ENCODE measurements around the gene ANKS3. TPM values are rescaled to one million over a fixed set of nuclear protein-coding genes. Genes with fewer than 3 reads are reported as not detected.

The ANKS3 gene
- total RNA-seq, 1 experiment from 2014 or later = 7.2 TPM

DNA sequence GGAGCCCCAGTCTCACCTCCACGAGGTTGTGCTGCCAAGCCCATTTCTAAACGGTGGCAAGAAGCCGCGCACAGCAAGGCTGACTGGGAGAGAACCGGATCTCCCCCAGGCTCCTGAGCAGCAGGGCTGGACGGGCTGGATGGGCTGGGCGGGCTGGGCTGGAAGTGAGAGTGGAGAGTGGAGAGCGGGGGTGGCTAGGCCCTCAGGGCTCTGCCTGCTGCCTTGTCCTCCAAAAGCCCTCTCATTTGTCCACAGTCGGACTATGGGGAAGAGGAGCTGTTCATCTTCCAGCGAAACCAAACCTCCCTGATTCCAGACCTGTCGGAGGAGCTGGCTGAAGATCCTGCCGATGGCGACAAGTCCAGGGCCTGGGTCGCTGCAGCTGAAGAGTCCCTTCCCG lies 3.5 kb upstream of the ANKS3 start:
- DNase-seq (ENCODE audit: low read depth, low spot score) = no peak
- in situ Hi-C loops (cut with HindIII; ENCODE audit: low pct_unique_long_range_greater_than_20kb, low sequenced_read_pairs) = no loop called here

DNA sequence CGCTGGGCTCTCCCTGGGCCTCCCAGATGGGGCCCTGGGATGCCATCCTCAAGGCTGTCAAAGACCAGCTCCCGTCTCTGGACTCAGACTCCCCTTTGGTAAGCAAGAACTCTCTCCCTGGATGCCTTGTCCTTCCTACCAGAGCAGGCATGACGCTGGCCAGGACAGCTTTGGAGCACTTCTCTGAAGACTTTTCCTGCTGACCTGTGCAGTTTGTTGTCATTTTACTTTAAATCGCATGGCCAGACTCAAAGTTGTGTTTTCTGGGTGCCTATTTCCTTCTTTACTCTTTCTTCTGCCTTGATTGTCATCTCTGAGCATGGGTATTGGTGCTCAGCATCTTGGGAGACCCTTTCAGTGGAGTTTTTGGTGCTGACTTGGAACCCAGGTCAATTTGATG lies 2.5 kb upstream of the ANKS3 start:
- no peak for DNase-seq (ENCODE audit: low read depth, low spot score)
- in situ Hi-C loops (cut with HindIII; ENCODE audit: low pct_unique_long_range_greater_than_20kb, low sequenced_read_pairs) = no loop called here

DNA sequence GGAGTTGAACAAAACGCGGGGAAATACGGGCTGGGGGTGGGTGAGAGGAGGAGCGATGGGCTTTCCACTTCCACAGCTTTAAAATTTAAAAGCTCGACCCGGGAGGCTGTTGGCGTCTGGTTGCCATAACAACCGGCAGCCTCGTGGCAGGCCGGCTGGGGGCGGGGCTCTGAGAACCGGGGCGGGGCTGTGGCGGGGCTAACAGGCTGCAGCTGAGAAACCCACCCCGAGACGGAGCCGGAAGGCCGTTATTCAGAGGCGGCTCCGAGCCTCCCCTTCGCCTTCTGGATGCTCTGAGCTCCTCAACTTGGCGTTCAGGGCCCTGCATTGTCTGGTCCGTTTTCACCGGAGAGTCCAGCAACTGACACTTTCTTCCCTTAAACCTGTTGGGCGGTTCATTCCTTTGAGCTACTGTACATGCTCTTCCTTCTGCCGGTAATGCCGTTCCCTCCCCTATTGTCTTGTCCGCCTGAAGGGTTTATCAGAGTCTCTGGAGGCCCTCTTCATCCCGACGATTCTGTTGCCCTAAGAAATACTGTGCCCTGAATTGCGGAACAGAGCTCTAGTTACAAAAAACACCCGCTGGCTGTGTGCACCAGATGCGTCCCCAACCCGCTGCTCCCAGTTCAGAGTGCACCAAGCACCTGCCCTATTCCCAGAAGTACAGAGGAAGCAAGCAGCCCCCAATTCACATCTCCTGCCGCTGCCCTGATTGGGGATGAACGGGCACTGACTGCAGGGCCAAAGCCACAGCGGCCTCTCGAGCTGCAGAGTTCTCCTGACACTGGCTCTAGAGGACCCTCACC lies 862 bp upstream of the ANKS3 start:
- in situ Hi-C loops (cut with HindIII; ENCODE audit: low pct_unique_long_range_greater_than_20kb, low sequenced_read_pairs) = no loop called here
- peak; percentile 76 for DNase-seq (ENCODE audit: low read depth, low spot score)

DNA sequence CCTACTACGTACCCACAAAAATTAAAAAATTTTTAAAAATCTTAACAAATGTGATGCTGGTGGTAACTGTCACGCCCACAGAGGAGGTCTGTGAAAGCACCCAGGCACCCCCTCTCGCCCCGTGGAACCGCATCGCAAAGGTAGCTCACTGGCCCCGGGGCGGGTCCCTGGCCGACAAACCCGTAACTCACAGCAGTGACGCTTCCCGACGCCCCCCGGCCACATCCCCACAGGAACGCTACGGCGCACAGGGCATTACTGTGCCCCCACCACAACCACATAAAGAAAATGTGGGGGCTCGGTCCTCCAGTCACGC lies 366 bp downstream of the ANKS3 start:
- DNase-seq (ENCODE audit: low read depth, low spot score) = no peak
- in situ Hi-C loops (cut with HindIII; ENCODE audit: low pct_unique_long_range_greater_than_20kb, low sequenced_read_pairs) = no loop called here

DNA sequence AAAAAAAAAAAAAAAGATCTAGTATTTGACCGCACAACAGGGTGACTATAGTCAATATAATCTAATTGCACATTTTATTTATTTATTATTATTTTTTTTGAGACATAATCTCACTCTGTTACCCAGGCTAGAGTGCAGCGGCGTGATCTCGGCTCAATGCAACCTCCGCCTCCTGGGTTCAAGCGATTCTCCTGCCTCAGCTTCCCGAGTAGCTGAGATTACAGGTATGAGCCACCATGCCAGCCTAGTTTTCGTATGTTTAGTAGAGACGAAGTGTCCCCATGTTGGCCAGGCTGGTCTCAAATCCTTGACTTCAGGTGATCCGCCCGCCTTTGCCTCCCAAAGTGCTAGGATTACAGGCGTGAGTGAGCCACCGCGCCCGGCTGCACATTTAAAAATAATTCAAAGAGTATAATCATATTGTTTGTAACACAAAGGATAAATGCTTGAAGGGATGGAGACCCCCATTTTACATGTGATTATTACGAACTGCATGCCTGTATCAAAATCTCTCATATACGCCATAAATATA lies 794 bp downstream of the ANKS3 start:
- in situ Hi-C loops (cut with HindIII; ENCODE audit: low pct_unique_long_range_greater_than_20kb, low sequenced_read_pairs) = no loop called here
- no peak for DNase-seq (ENCODE audit: low read depth, low spot score)

DNA sequence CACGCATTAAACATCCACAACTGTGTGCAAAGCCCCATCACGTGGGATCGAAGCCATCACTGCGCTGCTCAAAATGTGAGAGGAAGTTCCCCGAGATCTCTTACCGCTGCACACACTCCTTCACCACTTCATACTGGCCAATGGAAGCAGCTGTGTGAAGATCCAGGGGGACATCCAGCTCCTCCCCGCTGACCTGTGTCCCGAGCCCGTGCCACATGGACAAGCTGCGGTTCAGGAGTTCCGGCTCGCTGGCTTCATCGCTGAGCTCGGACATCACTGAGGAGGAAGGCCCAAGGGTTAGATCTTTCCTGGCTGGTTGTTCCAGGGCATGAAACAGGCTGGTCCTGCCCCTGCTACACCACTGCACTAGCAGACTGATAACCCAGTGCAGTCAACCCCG lies 4.2 kb downstream of the ANKS3 start:
- no peak for DNase-seq (ENCODE audit: low read depth, low spot score)
- in situ Hi-C loops (cut with HindIII; ENCODE audit: low pct_unique_long_range_greater_than_20kb, low sequenced_read_pairs) = no loop called here

DNA sequence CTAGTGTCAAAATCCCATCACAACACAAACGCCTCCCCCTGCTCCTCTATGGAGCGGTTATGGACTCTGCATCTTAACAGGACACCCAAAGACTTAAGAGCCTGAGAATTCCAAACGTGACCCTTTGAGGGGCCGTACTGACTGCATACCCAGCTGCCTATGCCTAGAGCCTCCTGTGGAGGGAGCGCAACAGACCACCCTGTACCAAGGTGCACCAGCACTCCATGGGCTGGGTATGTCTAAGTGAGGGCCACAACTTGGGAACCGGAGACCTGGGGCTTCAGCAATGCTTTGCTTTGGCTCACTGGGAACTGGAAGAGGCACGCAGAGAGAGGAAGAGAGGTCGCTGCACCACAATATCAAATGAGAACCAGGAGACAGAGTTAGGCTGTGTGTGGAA lies 5.4 kb downstream of the ANKS3 start:
- in situ Hi-C loops (cut with HindIII; ENCODE audit: low pct_unique_long_range_greater_than_20kb, low sequenced_read_pairs) = no loop called here
- DNase-seq (ENCODE audit: low read depth, low spot score) = no peak

DNA sequence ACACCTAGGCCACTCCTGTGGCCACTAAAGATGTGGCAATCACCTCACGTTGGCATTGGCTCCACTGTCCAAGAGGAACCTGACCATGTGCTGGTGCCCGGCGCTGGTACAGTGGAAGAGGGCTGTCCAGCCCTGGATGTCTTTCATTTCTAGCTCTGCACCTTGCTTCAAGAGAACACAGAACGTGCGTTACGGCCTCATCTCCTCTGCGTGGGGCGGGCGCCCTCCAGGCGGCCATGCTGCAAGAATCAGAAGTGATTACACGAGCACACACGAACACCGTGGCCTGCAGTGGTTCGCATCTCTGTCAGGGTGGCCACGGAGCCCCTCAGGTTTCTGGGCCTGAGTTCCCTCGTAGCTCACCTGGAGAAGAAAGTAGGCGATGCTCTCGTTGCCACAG lies 7.5 kb downstream of the ANKS3 start:
- in situ Hi-C loops (cut with HindIII; ENCODE audit: low pct_unique_long_range_greater_than_20kb, low sequenced_read_pairs) = no loop called here
- no peak for DNase-seq (ENCODE audit: low read depth, low spot score)

DNA sequence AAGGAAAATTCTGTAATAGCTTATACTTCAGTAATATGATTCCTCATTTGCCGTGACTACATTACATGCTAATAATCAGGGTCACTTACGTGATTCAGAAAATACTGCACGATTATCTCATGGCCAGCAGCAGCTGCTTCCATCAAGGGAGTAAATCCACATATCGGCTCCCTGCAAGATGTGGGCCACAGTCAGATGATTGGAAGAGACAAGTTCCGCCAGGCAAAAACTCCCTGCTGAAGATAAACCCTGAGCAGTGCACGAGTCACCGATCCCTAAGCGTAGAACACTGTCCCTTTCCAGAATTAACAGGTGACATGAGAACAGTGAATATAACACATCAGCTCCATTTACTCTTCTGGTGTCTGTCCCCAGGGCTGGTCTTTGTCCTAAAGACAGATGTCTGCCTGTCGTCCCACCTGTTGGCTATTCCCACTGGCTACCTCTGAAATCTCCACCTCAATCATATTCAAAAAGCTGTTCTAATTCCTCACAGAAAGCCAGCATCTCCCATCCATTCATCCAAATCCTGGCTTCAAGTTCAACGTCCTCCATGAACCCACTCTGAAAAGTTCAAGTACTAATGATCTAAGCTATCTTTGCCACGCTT lies 9.3 kb downstream of the ANKS3 start:
- in situ Hi-C loops (cut with HindIII; ENCODE audit: low pct_unique_long_range_greater_than_20kb, low sequenced_read_pairs) = no loop called here

DNA sequence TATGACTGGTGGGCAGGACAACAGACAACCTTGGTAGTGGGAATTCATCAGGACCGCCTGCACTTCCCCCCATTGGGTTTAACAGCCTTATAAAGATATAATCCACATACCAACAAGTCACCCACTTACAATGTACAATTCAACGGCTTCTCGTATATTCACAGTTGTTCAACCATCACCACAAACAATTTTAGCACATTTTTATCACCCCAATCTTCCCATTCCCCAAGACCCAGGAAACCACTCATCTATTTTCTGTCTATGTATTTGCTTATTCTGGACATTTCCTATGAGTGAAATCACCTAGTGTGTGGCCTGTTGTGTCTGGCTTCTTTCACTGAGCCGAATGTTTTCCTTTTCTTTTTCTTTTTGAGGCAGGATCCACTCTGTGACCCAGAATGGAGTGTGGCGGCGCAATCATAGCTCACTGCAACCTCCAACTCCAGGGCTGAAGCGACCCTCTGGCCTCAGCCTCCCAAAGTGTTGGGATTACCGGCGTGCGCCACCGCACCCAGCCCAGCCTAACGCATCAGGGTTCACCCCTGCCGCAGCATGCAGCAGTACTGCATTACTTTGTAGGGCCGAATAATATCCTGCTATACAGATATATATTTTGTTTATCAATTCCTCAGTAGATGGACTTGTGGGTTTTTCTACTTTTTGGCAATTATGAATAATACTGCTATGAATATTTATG lies 10.9 kb downstream of the ANKS3 start:
- no peak for DNase-seq (ENCODE audit: low read depth, low spot score)
- in situ Hi-C loops (cut with HindIII; ENCODE audit: low pct_unique_long_range_greater_than_20kb, low sequenced_read_pairs) = no loop called here

More for the DNA sequence above, 9.3 kb downstream of the ANKS3 start:
- no peak for DNase-seq (ENCODE audit: low read depth, low spot score)

DNA sequence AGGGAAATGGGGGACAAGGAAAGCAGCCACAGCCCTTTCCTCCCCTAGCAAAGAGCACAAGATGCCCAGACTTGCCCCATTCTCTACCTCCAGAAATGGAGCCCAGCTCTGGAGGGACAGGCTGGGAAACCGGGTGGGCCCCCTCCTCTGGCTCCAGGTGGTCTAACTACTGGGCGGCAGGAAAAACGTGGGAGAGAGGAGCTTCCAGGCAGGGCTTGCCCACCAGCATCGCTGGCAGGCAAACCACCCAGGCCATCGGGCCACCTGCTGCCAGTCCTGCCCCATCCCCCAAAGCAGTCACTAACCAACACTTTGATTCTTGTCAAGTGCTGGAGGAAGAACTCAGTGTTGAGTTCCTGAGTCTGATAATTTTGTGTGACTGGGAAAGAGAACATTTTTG lies 15.6 kb downstream of the ANKS3 start:
- in situ Hi-C loops (cut with HindIII; ENCODE audit: low pct_unique_long_range_greater_than_20kb, low sequenced_read_pairs) = no loop called here
- DNase-seq (ENCODE audit: low read depth, low spot score) = no peak

DNA sequence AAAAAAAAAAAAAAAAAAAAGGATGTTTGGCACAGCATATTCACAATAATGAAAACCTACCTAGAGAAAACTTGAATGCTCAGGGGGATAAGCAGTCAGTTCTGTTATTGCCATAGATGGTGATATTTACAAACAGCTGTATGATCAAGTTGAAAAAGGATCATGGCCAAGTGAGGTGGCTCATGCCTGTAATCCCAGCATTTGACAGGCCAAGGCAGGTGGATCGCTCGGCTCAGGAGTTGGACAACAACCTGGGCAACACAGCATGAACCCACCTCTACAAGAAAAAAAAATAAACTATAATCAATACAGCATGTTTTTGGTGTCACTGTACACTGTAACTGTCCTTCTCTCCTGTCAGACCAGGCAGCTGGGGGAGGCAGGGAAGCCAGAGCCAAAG lies 19.1 kb downstream of the ANKS3 start:
- in situ Hi-C loops (cut with HindIII; ENCODE audit: low pct_unique_long_range_greater_than_20kb, low sequenced_read_pairs) = no loop called here
- no peak for DNase-seq (ENCODE audit: low read depth, low spot score)

DNA sequence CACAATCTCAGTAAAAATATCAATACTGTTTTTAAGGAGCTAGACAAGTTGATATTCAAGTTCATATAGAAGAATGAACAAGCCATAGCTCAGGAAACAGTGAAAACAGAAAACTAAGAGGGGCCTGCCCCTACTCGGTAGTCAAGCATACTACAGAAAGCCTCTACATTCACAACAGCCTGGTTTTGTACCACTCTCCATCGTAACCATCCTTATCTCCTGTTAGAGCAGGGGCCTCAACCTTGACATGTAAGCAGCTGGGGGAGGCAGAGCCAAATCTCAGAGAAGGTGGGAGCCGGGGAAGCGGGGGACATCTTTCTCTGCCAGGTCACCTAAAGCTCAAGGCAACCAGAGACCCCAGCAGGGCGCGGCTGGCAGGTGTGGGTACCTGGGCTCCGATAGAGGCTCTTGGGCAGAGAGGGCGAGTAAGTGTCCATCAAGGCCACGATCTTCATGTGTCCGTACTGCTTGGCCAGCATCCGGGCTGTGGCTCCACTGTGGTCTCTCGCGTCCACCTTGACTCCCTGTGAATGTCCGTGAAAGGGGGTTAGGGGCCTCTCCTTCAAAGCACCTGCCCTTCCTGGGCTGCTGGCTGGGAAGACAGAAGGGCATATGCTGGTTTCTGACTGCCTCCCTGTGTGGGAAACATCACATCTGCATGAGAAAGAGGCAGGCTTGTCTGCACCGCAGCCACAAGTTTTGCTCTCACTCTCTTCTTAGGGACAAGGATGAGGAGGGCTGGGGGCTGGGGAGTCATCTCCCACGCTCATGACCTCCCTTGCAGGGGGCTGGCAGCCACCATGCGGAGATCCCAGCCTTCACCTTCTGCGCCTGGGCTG lies 20.2 kb downstream of the ANKS3 start:
- in situ Hi-C loops (cut with HindIII; ENCODE audit: low pct_unique_long_range_greater_than_20kb, low sequenced_read_pairs) = no loop called here
- no peak for DNase-seq (ENCODE audit: low read depth, low spot score)

DNA sequence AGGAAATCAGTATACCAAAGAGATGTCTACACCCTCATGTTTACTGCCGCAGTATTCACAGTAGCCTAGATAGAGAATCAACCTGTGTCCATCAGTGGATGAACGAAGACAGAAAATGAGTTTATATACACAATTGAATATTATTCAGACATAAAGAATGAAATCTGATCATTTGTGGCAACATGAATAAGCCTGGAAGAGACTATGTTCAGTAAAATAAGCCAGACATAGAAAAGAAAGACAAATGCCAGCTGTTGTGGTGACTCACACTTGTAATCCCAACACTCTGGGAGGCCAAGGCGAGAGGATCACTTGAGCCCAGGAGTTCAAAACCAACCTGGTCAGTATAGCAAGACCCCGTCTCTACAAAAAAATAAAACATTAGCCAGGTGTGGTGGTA lies 24.6 kb downstream of the ANKS3 start:
- in situ Hi-C loops (cut with HindIII; ENCODE audit: low pct_unique_long_range_greater_than_20kb, low sequenced_read_pairs) = no loop called here
- DNase-seq (ENCODE audit: low read depth, low spot score) = no peak

DNA sequence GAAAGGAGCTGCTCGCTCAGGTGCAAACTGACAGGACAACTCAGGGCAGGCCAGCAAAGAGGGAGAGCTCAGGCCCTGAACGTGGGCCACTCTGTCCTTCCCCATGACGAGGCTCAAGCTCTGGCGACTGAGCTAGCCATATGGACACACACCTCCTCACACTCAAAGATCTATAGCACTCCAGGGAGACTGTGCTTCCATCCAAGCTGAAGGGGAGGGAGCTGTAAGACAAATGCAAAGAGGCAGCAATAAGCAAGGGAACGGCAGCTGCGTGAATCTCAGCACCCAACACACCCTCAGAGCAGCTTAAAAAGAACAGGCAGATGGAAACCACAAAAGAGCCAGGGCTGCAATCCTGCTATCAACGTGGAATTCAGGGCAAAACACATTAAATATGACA lies 27.2 kb downstream of the ANKS3 start:
- in situ Hi-C loops (cut with HindIII; ENCODE audit: low pct_unique_long_range_greater_than_20kb, low sequenced_read_pairs) = no loop called here
- no peak for DNase-seq (ENCODE audit: low read depth, low spot score)

DNA sequence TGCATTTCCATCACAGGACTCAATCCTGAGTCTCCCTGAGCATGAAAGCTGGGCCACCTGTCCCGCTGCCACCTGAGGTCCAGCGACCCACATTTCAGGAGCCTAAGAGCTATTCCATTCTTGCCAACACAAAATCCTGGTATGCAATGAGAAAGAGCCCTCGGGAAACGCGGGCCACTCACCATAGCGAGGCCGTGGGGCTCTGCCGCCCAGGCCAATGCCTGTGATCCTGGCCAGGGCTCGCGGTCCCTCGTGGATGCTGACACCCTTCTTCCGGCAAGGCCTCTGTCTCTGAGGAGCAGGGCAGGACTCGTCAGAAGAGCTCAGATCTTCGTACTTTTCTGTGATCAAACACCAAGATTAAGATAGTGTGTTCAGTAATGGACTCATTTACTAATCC lies 29.2 kb downstream of the ANKS3 start:
- no peak for DNase-seq (ENCODE audit: low read depth, low spot score)
- in situ Hi-C loops (cut with HindIII; ENCODE audit: low pct_unique_long_range_greater_than_20kb, low sequenced_read_pairs) = no loop called here

DNA sequence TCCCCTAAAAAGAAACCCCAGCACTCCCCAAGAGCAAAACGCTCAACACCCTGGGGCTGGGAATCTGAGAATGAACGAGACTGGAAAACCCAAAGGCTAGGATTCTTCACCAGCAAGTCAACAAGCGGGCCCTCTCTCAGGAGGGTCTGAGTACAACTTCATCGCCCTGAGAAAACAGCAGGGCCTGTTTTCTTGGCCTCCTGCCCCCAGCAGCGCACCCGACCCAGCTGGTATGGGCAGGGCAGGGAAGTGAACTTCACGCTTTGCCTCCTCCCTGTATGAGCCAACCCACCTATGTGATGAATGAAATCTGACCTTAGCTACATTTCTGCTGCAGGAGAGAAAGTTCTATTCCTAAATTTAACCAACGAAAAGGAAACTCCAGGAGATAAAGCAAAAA lies 29.6 kb downstream of the ANKS3 start:
- DNase-seq (ENCODE audit: low read depth, low spot score) = no peak
- in situ Hi-C loops (cut with HindIII; ENCODE audit: low pct_unique_long_range_greater_than_20kb, low sequenced_read_pairs) = no loop called here

DNA sequence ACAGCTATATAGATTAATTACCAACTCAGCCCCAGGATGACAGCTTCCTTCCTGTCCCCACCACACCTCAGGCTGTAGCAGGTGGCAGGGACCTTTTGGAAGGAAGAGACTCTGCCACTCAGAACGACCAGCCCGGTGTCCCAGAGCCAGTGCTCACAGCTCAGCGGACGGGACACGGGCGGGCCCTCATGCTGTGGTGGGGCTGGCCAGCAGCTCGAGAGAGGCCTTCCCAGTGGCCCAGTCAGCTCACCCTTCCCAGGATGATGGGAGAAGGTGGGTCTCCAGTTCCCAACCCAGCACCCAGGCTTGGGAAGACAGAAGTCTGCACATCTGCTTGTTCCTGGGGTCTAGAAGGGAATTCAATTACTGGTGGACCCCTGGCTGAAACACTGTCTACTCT lies 30.2 kb downstream of the ANKS3 start:
- in situ Hi-C loops (cut with HindIII; ENCODE audit: low pct_unique_long_range_greater_than_20kb, low sequenced_read_pairs) = no loop called here
- no peak for DNase-seq (ENCODE audit: low read depth, low spot score)
